Right ventricle myocardium superior (tissue), 1 donor: ENCODE results near the gene ALDH5A1. TPM values are rescaled to one million over a fixed set of nuclear protein-coding genes. Genes with fewer than 3 reads are reported as not detected.

Source experiments
- total RNA-seq: library from RNA; stranded (reverse); fragmentation: NEBNext Ultra II Directional; extraction: Animal tissue kit (Norgen Biotek cat#: 25700); gene quantifications from one replicate; pipeline ENCODE4 v1.2.1, GENCODE V29; 2021
- donor health status: DM: no; HTN: yes; CAD: no; lungs with severe emphysema.

The ALDH5A1 gene
- total RNA-seq, 1 donor from 2014 or later: 23.3 TPM

Other genes starting within 250 kb of the ALDH5A1 start
- not detected for gene DCDC2, start 136.9 kb upstream of the ALDH5A1 start, total RNA-seq
- 43.8 TPM for gene MRS2, start 92.0 kb upstream of the ALDH5A1 start, total RNA-seq
- gene GPLD1, start 5.4 kb upstream of the ALDH5A1 start, total RNA-seq: 1.0 TPM
- not detected for gene KIAA0319, start 151.2 kb downstream of the ALDH5A1 start, total RNA-seq
- gene TDP2, start 171.9 kb downstream of the ALDH5A1 start, total RNA-seq: 20.3 TPM
- gene ACOT13, start 172.1 kb downstream of the ALDH5A1 start, total RNA-seq: 74.3 TPM
- gene C6orf62, start 224.2 kb downstream of the ALDH5A1 start, total RNA-seq: 37.6 TPM